ENCODE results near the gene NLRP7. TPM values are rescaled to one million over a fixed set of nuclear protein-coding genes. Genes with fewer than 3 reads are reported as not detected.
"Not testable (repeated sequence)": the region's sequence is repeated elsewhere in the genome, so short reads cannot be mapped to it uniquely, and the experiment has no call there.

NLRP7 gene
- total RNA-seq, 1 donor = not detected

DNA sequence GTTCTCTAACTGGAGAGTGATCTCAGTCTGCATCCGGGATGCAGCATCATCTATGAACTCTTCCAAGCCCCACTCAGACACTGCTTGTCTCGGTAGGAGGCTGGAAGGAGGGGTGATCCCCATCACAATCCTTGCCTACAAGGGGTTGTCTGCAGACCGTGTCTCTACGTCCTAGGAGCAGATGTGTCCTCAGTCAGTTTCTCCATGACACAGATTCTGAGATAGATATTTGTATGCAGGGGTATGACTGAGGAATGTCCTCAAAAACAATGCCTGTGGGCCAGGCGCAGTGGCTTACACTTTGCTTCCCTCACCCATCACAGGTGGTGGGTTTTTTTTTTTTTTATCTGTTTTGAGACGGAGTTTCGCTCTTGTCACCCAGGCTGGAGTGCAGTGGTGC lies 40.5 kb downstream of the NLRP7 start:
- TF ChIP-seq, protein P1, sequence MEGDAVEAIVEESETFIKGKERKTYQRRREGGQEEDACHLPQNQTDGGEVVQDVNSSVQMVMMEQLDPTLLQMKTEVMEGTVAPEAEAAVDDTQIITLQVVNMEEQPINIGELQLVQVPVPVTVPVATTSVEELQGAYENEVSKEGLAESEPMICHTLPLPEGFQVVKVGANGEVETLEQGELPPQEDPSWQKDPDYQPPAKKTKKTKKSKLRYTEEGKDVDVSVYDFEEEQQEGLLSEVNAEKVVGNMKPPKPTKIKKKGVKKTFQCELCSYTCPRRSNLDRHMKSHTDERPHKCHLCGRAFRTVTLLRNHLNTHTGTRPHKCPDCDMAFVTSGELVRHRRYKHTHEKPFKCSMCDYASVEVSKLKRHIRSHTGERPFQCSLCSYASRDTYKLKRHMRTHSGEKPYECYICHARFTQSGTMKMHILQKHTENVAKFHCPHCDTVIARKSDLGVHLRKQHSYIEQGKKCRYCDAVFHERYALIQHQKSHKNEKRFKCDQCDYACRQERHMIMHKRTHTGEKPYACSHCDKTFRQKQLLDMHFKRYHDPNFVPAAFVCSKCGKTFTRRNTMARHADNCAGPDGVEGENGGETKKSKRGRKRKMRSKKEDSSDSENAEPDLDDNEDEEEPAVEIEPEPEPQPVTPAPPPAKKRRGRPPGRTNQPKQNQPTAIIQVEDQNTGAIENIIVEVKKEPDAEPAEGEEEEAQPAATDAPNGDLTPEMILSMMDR (IDR thresholded peaks at IDR 0.05; ENCODE audit: insufficient read depth, low read length) = no peak
- no peak for DNase-seq (ENCODE audit: low read depth)

DNA sequence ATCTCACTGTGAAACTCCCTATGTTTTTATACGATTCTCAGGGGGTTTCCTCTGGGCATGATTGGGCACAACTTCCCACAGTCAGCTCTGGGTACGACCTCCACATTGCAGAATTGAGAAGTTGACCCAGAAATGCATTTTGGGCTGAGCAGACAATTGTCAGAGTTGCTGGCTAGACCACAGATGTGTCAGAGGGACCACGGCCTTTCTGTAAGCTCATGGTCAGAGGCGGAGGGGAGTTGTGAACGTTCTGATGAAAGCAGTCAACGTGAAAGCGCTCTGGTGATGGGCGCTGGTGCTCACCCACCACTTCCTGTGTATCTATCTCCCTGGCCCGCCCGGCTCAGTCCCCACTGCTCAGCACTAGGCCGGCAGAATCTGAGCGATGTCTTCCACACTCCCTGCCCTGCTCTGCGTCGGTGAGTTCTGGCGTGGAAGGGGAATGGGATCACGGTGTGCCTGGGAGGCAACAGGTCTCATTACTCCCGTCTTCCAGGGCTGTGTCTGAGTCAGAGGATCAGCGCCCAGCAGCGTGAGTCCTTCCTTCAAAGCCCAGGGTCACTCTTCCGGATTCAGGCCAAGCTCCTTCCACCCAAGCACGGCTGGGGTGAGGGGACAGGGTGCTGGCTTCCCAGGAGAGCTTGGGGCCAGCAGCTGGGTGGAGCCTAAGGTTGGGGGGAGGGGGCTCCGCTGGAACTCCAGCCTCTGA lies 41.4 kb downstream of the NLRP7 start, which contains the start of gene NCR1:
Gene NCR1, plus strand, starts transcription at position 346 of the 709 bp plus-strand sequence. Its CDS starts 40 bp downstream, at position 386.
- TF ChIP-seq, protein P1 (IDR thresholded peaks at IDR 0.05; ENCODE audit: insufficient read depth, low read length) = no peak
- H3K4me3 ChIP-seq (ENCODE audit: low read depth, low read length) = no peak within 1 kb of the TSS
- no peak for DNase-seq (ENCODE audit: low read depth)

More for the DNA sequence above, 40.5 kb downstream of the NLRP7 start:
- no peak overlapping the region for H3K4me3 ChIP-seq (ENCODE audit: low read depth, low read length)

DNA sequence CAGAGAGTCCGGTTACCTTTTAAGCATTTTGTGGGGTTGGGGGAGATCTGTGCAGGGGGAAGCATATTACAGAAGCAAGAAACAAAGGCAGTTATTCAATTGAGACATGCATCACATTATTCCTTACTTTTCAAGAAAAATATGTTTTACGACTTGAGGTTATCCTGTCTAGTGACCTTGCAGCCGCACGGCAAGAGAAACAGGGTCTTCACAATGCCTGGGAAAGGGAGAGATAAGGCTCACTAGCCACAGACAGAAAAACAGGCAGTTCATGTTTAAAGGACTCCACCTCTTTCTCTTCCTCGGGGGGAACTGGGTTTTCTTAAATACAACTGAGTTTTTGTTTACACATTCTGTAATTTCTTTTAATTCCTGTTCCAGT lies 41.9 kb downstream of the NLRP7 start:
- TF ChIP-seq, protein P1 (IDR thresholded peaks at IDR 0.05; ENCODE audit: insufficient read depth, low read length) = no peak
- no peak overlapping the region for H3K4me3 ChIP-seq (ENCODE audit: low read depth, low read length)
- no peak for DNase-seq (ENCODE audit: low read depth)

DNA sequence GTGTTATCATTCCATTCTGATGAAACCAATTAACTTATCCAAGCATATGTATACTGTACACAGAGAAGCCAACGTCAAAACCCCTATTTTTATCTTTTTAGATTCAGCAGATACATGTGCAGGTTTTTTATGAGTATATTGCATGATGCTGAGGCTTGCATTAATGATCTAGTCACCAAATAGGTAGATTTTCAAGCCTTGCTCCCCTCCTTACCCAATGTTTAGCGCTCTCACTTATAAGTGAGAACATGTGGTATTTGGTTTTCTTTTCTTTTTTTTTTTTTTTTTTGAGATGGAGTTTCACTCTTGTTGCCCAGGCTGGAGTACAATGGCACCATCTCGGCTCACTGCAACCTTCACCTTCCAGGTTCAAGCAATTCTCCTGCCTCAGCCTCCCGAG lies 43.1 kb downstream of the NLRP7 start:
- H3K4me3 ChIP-seq (ENCODE audit: low read depth, low read length); DNase-seq (ENCODE audit: low read depth): not testable (repeated sequence)

DNA sequence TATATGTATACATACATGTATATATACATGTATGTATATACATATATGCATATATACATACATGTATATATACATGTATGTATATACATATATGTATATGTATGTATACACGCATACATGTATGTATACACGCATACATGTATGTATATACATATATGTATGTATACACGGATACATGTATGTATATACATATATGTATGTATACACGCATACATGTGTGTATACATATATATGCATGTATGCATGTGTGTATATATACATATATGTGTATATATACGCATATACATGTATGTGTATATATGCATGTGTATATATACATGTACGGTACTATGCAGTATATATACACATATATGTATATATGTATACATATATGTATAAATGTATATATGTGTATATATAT lies 44.0 kb downstream of the NLRP7 start:
- TF ChIP-seq, protein P1 (IDR thresholded peaks at IDR 0.05; ENCODE audit: insufficient read depth, low read length) = no peak
- H3K4me3 ChIP-seq (ENCODE audit: low read depth, low read length) = no peak overlapping the region
- no peak for DNase-seq (ENCODE audit: low read depth)

DNA sequence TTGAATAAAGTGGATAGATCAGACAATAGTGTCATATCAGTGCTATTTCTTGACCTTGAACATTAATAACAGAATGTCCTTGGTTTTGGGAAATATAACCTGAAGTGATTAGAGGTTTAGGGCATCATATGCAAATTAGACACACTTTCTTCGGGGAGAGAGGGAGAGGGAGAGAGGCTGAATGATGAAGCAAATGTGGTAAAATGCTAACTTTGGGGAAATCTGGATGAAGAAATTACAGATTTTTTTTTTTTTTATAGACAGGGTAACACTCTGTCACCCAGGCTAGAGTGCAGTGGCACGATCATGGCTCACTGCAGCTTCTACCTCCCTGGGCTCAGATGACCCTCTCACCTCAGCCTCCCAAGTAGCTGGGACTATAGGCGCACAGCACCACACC lies 45.3 kb downstream of the NLRP7 start:
- DNase-seq (ENCODE audit: low read depth) = no peak
- no peak overlapping the region for H3K4me3 ChIP-seq (ENCODE audit: low read depth, low read length)

DNA sequence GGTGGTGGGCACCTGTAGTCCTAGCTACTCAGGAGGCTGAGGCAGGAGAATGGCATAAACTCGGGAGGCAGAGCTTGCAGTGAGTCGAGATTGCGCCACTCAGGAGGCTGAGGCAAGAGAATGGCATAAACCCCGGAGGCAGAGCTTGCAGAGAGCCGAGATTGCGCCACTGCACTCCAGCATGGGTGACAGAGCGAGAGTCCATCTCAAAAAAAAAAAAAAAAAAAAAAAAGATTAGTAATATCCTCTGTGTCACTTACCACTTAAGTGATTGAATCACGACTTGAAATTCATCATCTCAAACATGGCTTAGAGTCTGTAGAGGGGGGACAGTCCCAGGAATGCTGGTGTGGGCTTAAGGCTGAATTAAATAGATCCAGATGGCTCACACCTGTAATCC lies 46.2 kb downstream of the NLRP7 start:
- DNase-seq (ENCODE audit: low read depth); H3K4me3 ChIP-seq (ENCODE audit: low read depth, low read length): not testable (repeated sequence)

More for the DNA sequence above, 45.3 kb downstream of the NLRP7 start:
- TF ChIP-seq, protein P1 (IDR thresholded peaks at IDR 0.05; ENCODE audit: insufficient read depth, low read length) = no peak

DNA sequence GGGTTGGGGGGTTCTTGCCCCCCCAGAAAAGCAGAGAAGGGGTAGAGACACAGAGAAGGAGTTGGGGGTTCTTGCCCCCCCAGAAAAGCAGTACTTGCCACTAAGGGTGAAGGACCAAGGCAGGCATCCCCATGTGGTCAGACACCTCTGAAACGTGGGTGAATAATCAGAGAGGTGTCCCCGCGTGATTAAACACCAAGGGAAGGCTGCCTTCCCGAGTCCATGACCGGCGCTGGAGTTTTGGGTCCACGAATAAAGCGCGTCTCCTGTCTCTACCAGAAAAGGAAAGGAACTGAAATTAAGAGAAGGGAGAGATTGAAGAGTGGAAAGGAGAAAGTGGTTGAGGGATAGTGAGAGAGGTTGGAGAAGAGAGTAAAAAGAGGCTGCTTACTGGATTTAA lies 47.7 kb downstream of the NLRP7 start:
- not testable (repeated sequence) for H3K4me3 ChIP-seq (ENCODE audit: low read depth, low read length); DNase-seq (ENCODE audit: low read depth)

DNA sequence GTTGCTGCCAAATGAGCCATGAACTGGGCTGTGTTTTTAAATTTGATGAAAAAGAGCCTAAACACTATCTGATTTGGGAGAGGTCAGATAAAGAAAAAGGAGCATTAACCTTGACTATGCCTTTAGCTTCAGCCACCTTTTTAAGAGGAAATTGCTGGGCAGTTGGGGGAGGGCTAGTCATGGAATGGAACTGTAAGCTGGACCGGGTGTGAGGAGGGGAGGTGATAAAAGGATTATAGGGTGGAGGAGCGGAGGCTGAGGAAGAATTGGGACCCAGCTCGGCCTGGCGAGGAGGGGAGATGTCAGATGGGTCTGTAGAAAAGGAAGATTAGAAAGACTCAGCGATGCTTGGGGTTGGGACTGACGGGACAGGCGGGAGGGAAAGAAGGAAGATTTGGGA lies 48.6 kb downstream of the NLRP7 start:
- H3K4me3 ChIP-seq (ENCODE audit: low read depth, low read length); DNase-seq (ENCODE audit: low read depth): not testable (repeated sequence)
